ENCODE measurements around the gene RAPGEF5.

The RAPGEF5 gene

GRCh38 chr7:22375359-22376048, 18.6 kb upstream of the RAPGEF5 start:
- DNase-seq: no peak

- no peak for DNase-seq
Measured at GRCh38 chr7:22373911-22374310, 17.0 kb upstream of the RAPGEF5 start.

- no peak for DNase-seq
Measured at GRCh38 chr7:22373388-22373787, 16.4 kb upstream of the RAPGEF5 start.

GRCh38 chr7:22372863-22373262, 15.9 kb upstream of the RAPGEF5 start:
- DNase-seq: no peak

- no peak for DNase-seq
Measured at GRCh38 chr7:22371878-22372277, 14.9 kb upstream of the RAPGEF5 start.

GRCh38 chr7:22364900-22365299, 7.9 kb upstream of the RAPGEF5 start:
- DNase-seq: no peak

GRCh38 chr7:22363756-22364422, 6.9 kb upstream of the RAPGEF5 start:
- no peak for DNase-seq

GRCh38 chr7:22361795-22362194, 4.8 kb upstream of the RAPGEF5 start:
- peak; percentile 75 to 85 for DNase-seq

- DNase-seq: no peak
Measured at GRCh38 chr7:22361320-22361719, 4.4 kb upstream of the RAPGEF5 start.

- DNase-seq: no peak
Measured at GRCh38 chr7:22358820-22359697, 2.1 kb upstream of the RAPGEF5 start.

GRCh38 chr7:22357311-22358175, 589 bp upstream of the RAPGEF5 start:
- DNase-seq: peak; percentile 44

- peak in 1 of 2 experiments; percentile 60 for DNase-seq
Measured at GRCh38 chr7:22356010-22356691, 803 bp downstream of the RAPGEF5 start.

GRCh38 chr7:22355620-22356009, 1.3 kb downstream of the RAPGEF5 start:
- DNase-seq: no peak

- DNase-seq: no peak
Measured at GRCh38 chr7:22354462-22354861, 2.5 kb downstream of the RAPGEF5 start.

GRCh38 chr7:22352887-22353286, 4.1 kb downstream of the RAPGEF5 start:
- DNase-seq: no peak

- no peak for DNase-seq
Measured at GRCh38 chr7:22351878-22352277, 5.1 kb downstream of the RAPGEF5 start.

- DNase-seq: no peak
Measured at GRCh38 chr7:22351329-22351692, 5.6 kb downstream of the RAPGEF5 start.

- DNase-seq: peak in 1 of 2 experiments; percentile 25
Measured at GRCh38 chr7:22350466-22351328, 6.3 kb downstream of the RAPGEF5 start.

GRCh38 chr7:22348379-22348778, 8.6 kb downstream of the RAPGEF5 start:
- no peak for DNase-seq

- no peak for DNase-seq
Measured at GRCh38 chr7:22346383-22347107, 10.4 kb downstream of the RAPGEF5 start.

Measured in SHP77 (cell line).